K562 (cell line): ENCODE results near the gene SND1. TPM values are rescaled to one million over a fixed set of nuclear protein-coding genes. Genes with fewer than 3 reads are reported as not detected.

Experiments used
- ATAC-seq: fragments of 200-7000 bp; cut with Tn5 transposase; 3 replicates; pipeline ENCODE4 v1.9.1; 2020; ENCODE audit warnings: moderate library complexity
- BruUV-seq: library from RNA; stranded (reverse); fragments of 400-500 nt; replicated peaks from 2 replicates; lab custom pipeline; 2021; lab: Mats Ljungman, UMichigan
- CTCF ChIA-PET: fragments of 300-600 bp; formaldehyde crosslinking; extraction: SDS; loops from one replicate; lab custom pipeline; 2021; ENCODE audit warnings: low intra/inter-chr PET ratio; lab: Yijun Ruan, JAX
- POLR2A ChIA-PET: fragments of 300-600, 350-650 bp; sonication (Branson Sonifier 250); formaldehyde crosslinking; extraction: SDS; loops from one replicate; lab custom pipeline; 2021; ENCODE audit warnings: antibody characterized with exemption, inconsistent platforms; lab: Yijun Ruan, JAX
- DNase-seq, 4 experiments: peaks; one replicate each; pipeline versions ENCODE4 v3.0.0 to v3.0.0-alpha.2; 2011 to 2018; ENCODE audit warnings: low spot score in 3 of 4, mixed read lengths in 3 of 4; ENCODE audit errors: extremely low read depth in 1 of 4
- FAIRE-seq: peaks from 2 replicates; lab custom pipeline; 2011; peaks lifted over from hg19 to GRCh38; lab: Jason Lieb, UNC
- H2AFZ ChIP-seq: 2 replicates; pipeline ENCODE4 v1.6.0; 2011; ENCODE audit warnings: low read depth, low read length, control low read depth, inconsistent platforms
- H3K27ac ChIP-seq: fragments of 200-600 bp; 3 replicates; pipeline ENCODE4 v1.8.0; 2011; ENCODE audit warnings: low read depth, mild to moderate bottlenecking, control low read depth, inconsistent platforms, low read length, moderate library complexity, mixed read lengths; ENCODE audit errors: extremely low read depth
- H3K27me3 ChIP-seq, 2 experiments: fragments of 300-600 bp in 1 of 2; 2 replicates in 1 of 2; 3 replicates in 1 of 2; pipeline versions ENCODE4 v1.6.0 to v1.8.0; 2011; ENCODE audit warnings: inconsistent platforms in 2 of 2, low read length in 2 of 2, mild to moderate bottlenecking in 1 of 2, mixed read lengths in 1 of 2, moderate library complexity in 1 of 2; ENCODE audit not compliant: control insufficient read depth in 2 of 2, insufficient read depth in 2 of 2
- H3K36me3 ChIP-seq: fragments of 300-600 bp; 3 replicates; pipeline ENCODE4 v1.8.0; 2011; ENCODE audit warnings: mild to moderate bottlenecking, low read length, inconsistent platforms; ENCODE audit not compliant: control insufficient read depth, insufficient read depth
- H3K4me1 ChIP-seq, 2 experiments: fragments of 200-600 bp in 1 of 2; replicated peaks in 1 of 2; 2 replicates in 1 of 2; 3 replicates in 1 of 2; pipeline versions ENCODE4 v1.5.1 to v1.8.0; 2011; ENCODE audit warnings: inconsistent platforms in 2 of 2, low read length in 2 of 2, mild to moderate bottlenecking in 1 of 2, mixed read lengths in 1 of 2, moderate library complexity in 1 of 2; ENCODE audit not compliant: control insufficient read depth in 2 of 2, insufficient read depth in 2 of 2
- H3K4me2 ChIP-seq: 2 replicates; pipeline ENCODE4 v1.6.1; 2011; ENCODE audit warnings: low read length, control low read depth, inconsistent platforms, mixed read lengths; ENCODE audit not compliant: insufficient read depth
- H3K4me3 ChIP-seq: fragments of 200-600 bp; sonication (generic), shearing (Covaris generic); 2 replicates; pipeline ENCODE4 v1.5.1; 2016; ENCODE audit warnings: control low read depth, inconsistent platforms
- H3K79me2 ChIP-seq: fragments of 200-600 bp; 3 replicates; pipeline ENCODE4 v1.8.0; 2011; ENCODE audit warnings: low read length, inconsistent platforms; ENCODE audit not compliant: control insufficient read depth, insufficient read depth
- H3K9ac ChIP-seq, 2 experiments: 2 replicates each; pipeline versions ENCODE4 v1.6.0 to v1.6.1; 2011; ENCODE audit warnings: low read depth in 2 of 2, low read length in 2 of 2, control low read depth in 1 of 2, inconsistent platforms in 1 of 2, mild to moderate bottlenecking in 1 of 2, mixed read lengths in 1 of 2; ENCODE audit not compliant: insufficient read depth in 1 of 2
- H3K9me1 ChIP-seq: one replicate; pipeline ENCODE4 v1.6.0; 2011; ENCODE audit warnings: inconsistent platforms, mild to moderate bottlenecking, low read length, moderate library complexity; ENCODE audit not compliant: control insufficient read depth, insufficient read depth
- H3K9me3 ChIP-seq: replicated peaks from 2 replicates; pipeline ENCODE4 v1.5.1; 2011; ENCODE audit warnings: low read depth, low read length, inconsistent platforms; ENCODE audit not compliant: control insufficient read depth, insufficient read depth
- H4K20me1 ChIP-seq: replicated peaks from 2 replicates; pipeline ENCODE4 v1.6.1; 2011; ENCODE audit warnings: low read length, inconsistent platforms, mixed read lengths; ENCODE audit not compliant: control insufficient read depth, insufficient read depth
- EP300 ChIP-seq: IDR thresholded peaks from 2 replicates; pipeline ENCODE4 v1.6.1; 2012; ENCODE audit warnings: low read length, improper control_type of control experiment
- GTF3C2 ChIP-seq: IDR thresholded peaks from 3 replicates; pipeline ENCODE4 v1.6.1; 2011; ENCODE audit warnings: borderline replicate concordance, mild to moderate bottlenecking, moderate library complexity; ENCODE audit not compliant: insufficient read length; ENCODE audit errors: extremely low read depth
- KAT7 ChIP-seq: sonication (generic); formaldehyde crosslinking; IDR thresholded peaks from 2 replicates; pipeline ENCODE4 v1.8.0; 2022; ENCODE audit warnings: missing genetic modification reagents, mild to moderate bottlenecking, borderline replicate concordance
- MGA ChIP-seq: fragments of 450-650 bp; IDR thresholded peaks from 2 replicates; pipeline ENCODE4 v1.6.1; 2016; ENCODE audit warnings: mild to moderate bottlenecking, moderate library complexity
- NFYB ChIP-seq: IDR thresholded peaks from 2 replicates; pipeline ENCODE4 v1.6.1; 2011; ENCODE audit warnings: mild to moderate bottlenecking, moderate library complexity; ENCODE audit not compliant: insufficient read length; ENCODE audit errors: extremely low read depth
- ZNF324 ChIP-seq: fragments of 250-450 bp; sonication (Bioruptor Pico); IDR thresholded peaks from 2 replicates; pipeline ENCODE4 v1.4.0; 2020; ENCODE audit warnings: mild to moderate bottlenecking
- ZNF444 ChIP-seq: fragments of 250-450 bp; sonication (Bioruptor Pico); IDR thresholded peaks from 2 replicates; pipeline ENCODE4 v1.4.0; 2020; ENCODE audit warnings: mild to moderate bottlenecking, moderate library complexity
- ZNF699 ChIP-seq: fragments of 250-450 bp; sonication (Bioruptor Pico); IDR thresholded peaks from 2 replicates; pipeline ENCODE4 v1.8.0; 2021; ENCODE audit warnings: mild to moderate bottlenecking, moderate library complexity; ENCODE audit not compliant: insufficient replicate concordance
- WGBS: fragments of 100-300 bp; shearing (Covaris generic); methylation state at CpG from one replicate; pipeline ENCODE4 v1.1.6; 2016; ENCODE audit warnings: low coverage, mixed read lengths; ENCODE audit not compliant: insufficient coverage; ENCODE audit errors: missing lambda C conversion rate; 5-methylcytosine and 5-hydroxymethylcytosine counted together
- in situ Hi-C: fragments of 300-500 bp; cut with MboI; formaldehyde crosslinking; loops from 4 replicates; pipeline ENCODE4 v1.15.0; 2018; ENCODE audit warnings: inconsistent platforms, mixed read lengths
- intact Hi-C: fragments of 100-400 bp; cut with micrococcal nuclease; formaldehyde crosslinking; loops from 2 replicates; pipeline ENCODE4 v1.14.2; 2022
- polyA plus RNA-seq, 8 experiments: library from polyadenylated mRNA; depleted of rRNA in 4 of 8; stranded (reverse) in 5 of 8; unstranded in 3 of 8; fragments of >200 nt; fragmentation: Nextera tagmentation in 2 of 8; fragmentation: Illumina TruSeq in 1 of 8; extraction: Ambion mirVana in 2 of 8; extraction: Trizol in 1 of 8; gene quantifications; 2 replicates each; pipeline versions ENCODE4 v1.2.1 to v1.2.3, GENCODE V29; 2011 to 2014; ENCODE audit warnings: inconsistent platforms in 1 of 8, missing spikeins in 1 of 8
- total RNA-seq, 7 experiments: library from RNA; depleted of rRNA in 6 of 7; stranded (reverse); fragments of >200 nt in 6 of 7; fragmentation: Illumina TruSeq in 2 of 7; extraction: Trizol in 2 of 7; gene quantifications; 2 replicates each; pipeline versions ENCODE4 v1.2.1 to v1.2.3, GENCODE V29; 2011 to 2021; ENCODE audit warnings: low replicate concordance in 1 of 7

Gene SND1
- total and polyA plus RNA-seq, 9 of the 15 experiments (the other 6 are each of a cell fraction or from before 2014, with no cell fraction given): 46.5 to 307 (median 191) TPM

- peaks cover 0 to 13% of the 10 kb centered on the region in 2 experiments; a peak in 2 of 5 replicates for H3K4me1 ChIP-seq
- no peaks in the 10 kb centered on the region for H3K36me3 ChIP-seq
- FAIRE-seq: no peak
- H3K27me3 ChIP-seq: peaks cover 68 to 94% of the 10 kb centered on the region in 2 experiments; a peak in 4 of 5 replicates
- ATAC-seq: no peak
- DNase-seq: no peak
- H2AFZ ChIP-seq: no peak overlapping the region
- H3K9ac ChIP-seq: no peak overlapping the region
- H3K9me3 ChIP-seq: no peaks in the 10 kb centered on the region
- peaks cover 11% of the 10 kb centered on the region; the same call in 1 of the 2 replicates for H4K20me1 ChIP-seq
- H3K4me3 ChIP-seq: no peak overlapping the region
- H3K79me2 ChIP-seq: no peaks in the 10 kb centered on the region
- intact Hi-C loops: no loop called here
- 12% methylated on average over 5 of the region's 5 CpGs for WGBS
- ChIA-PET CTCF (no interaction called here), POLR2A (no interaction called here)
- BruUV-seq: no TSS peak
- in situ Hi-C loops: no loop called here
- no peak overlapping the region for H3K27ac ChIP-seq
- H3K9me1 ChIP-seq: no peaks in the 10 kb centered on the region
- no peak overlapping the region for H3K4me2 ChIP-seq
- no peak for TF ChIP-seq GTF3C2
- no peak for TF ChIP-seq EP300
- no peak for TF ChIP-seq ZNF324
- no peak for TF ChIP-seq MGA
- no peak for TF ChIP-seq ZNF444 (CRISPR knock-in tag)
- no peak for TF ChIP-seq NFYB
- no peak for TF ChIP-seq ZNF699
- TF ChIP-seq KAT7: no peak
These were observed 467.0 kb downstream of the SND1 start for GRCh38 chr7:128119036-128119435.
